IMR-90 (cell line): ENCODE results near the gene CHM. TPM values are rescaled to one million over a fixed set of nuclear protein-coding genes. Genes with fewer than 3 reads are reported as not detected.

Experiments used
- ATAC-seq: fragments of 200-7000 bp; cut with Tn5 transposase; 2 replicates; pipeline ENCODE4 v1.9.1; 2020; ENCODE audit warnings: low read depth, mild to moderate bottlenecking, moderate library complexity
- BruUV-seq: library from RNA; stranded (reverse); fragments of 400-500 nt; replicated peaks from 2 replicates; lab custom pipeline; 2021; lab: Mats Ljungman, UMichigan
- CTCF ChIA-PET: fragments of 300-600 bp; formaldehyde crosslinking; extraction: SDS; loops from one replicate; lab custom pipeline; 2021; ENCODE audit warnings: antibody characterized with exemption; lab: Yijun Ruan, JAX
- POLR2A ChIA-PET: fragments of 300-600 bp; sonication (Branson Sonifier 250); formaldehyde crosslinking; loops from one replicate; lab custom pipeline; 2022; ENCODE audit warnings: antibody characterized with exemption; ENCODE audit not compliant: unreplicated experiment; lab: Charles Lee
- DNase-seq: peaks from one replicate; pipeline ENCODE4 v3.0.0; 2013
- H2AFZ ChIP-seq: replicated peaks from 2 replicates; pipeline ENCODE3; 2013; ENCODE audit warnings: low read length, mild to moderate bottlenecking; ENCODE audit not compliant: poor library complexity
- H2AK5ac ChIP-seq: 2 replicates; pipeline ENCODE4 v1.6.1; 2013; ENCODE audit warnings: low read depth, low read length, inconsistent platforms
- H2AK9ac ChIP-seq: replicated peaks from 2 replicates; pipeline ENCODE3; 2013; ENCODE audit warnings: mild to moderate bottlenecking, low read depth, low read length, moderate library complexity; ENCODE audit not compliant: poor library complexity
- H2BK120ac ChIP-seq: 2 replicates; pipeline ENCODE4 v1.6.1; 2013; ENCODE audit warnings: low read depth, low read length, inconsistent platforms
- H2BK15ac ChIP-seq: 3 replicates; pipeline ENCODE4 v1.6.1; 2013; ENCODE audit warnings: low read depth, low read length, inconsistent platforms
- H2BK20ac ChIP-seq: 2 replicates; pipeline ENCODE4 v1.6.1; 2013; ENCODE audit warnings: low read depth, mild to moderate bottlenecking, inconsistent platforms, low read length, moderate library complexity
- H2BK5ac ChIP-seq: 2 replicates; pipeline ENCODE4 v1.6.1; 2013; ENCODE audit warnings: mild to moderate bottlenecking, low read depth, low read length, inconsistent platforms; ENCODE audit not compliant: poor library complexity, severe bottlenecking
- H3K14ac ChIP-seq: replicated peaks from 2 replicates; pipeline ENCODE4 v1.6.1; 2013; ENCODE audit warnings: low read depth, low read length, inconsistent platforms
- H3K18ac ChIP-seq: 2 replicates; pipeline ENCODE4 v1.6.1; 2013; ENCODE audit warnings: low read depth, low read length, control low read depth
- H3K23ac ChIP-seq: 2 replicates; pipeline ENCODE4 v1.6.1; 2013; ENCODE audit warnings: low read depth, low read length, inconsistent platforms
- H3K27ac ChIP-seq: 2 replicates; pipeline ENCODE4 v1.5.1; 2013; ENCODE audit warnings: mild to moderate bottlenecking, control low read depth, low read length; ENCODE audit not compliant: insufficient read depth
- H3K27me3 ChIP-seq: 2 replicates; pipeline ENCODE4 v1.6.1; 2013; ENCODE audit warnings: low read length; ENCODE audit not compliant: control insufficient read depth, insufficient read depth
- H3K36me3 ChIP-seq: 2 replicates; pipeline ENCODE4 v1.6.1; 2013; ENCODE audit warnings: low read length, mixed read lengths; ENCODE audit not compliant: control insufficient read depth, insufficient read depth
- H3K4ac ChIP-seq: 2 replicates; pipeline ENCODE4 v1.6.1; 2013; ENCODE audit warnings: low read depth, low read length, inconsistent platforms
- H3K4me1 ChIP-seq: 2 replicates; pipeline ENCODE4 v1.6.1; 2013; ENCODE audit warnings: low read length, mixed read lengths; ENCODE audit not compliant: control insufficient read depth, insufficient read depth
- H3K4me2 ChIP-seq: 2 replicates; pipeline ENCODE4 v1.6.1; 2013; ENCODE audit warnings: low read depth, mild to moderate bottlenecking, control low read depth, low read length, moderate library complexity
- H3K4me3 ChIP-seq: 2 replicates; pipeline ENCODE4 v1.5.1; 2013; ENCODE audit warnings: low read depth, mild to moderate bottlenecking, control low read depth, low read length, moderate library complexity; ENCODE audit not compliant: insufficient read depth
- H3K56ac ChIP-seq: 2 replicates; pipeline ENCODE4 v1.6.1; 2013; ENCODE audit warnings: low read length, inconsistent platforms; ENCODE audit not compliant: insufficient read depth; ENCODE audit errors: extremely low read depth
- H3K79me1 ChIP-seq, 2 experiments: 2 replicates each; pipeline ENCODE4 v1.6.1; 2013; ENCODE audit warnings: low read length in 2 of 2, inconsistent platforms in 1 of 2, low read depth in 1 of 2
- H3K9ac ChIP-seq: 2 replicates; pipeline ENCODE4 v1.6.1; 2013; ENCODE audit warnings: low read depth, low read length, control low read depth
- H3K9me1 ChIP-seq: 2 replicates; pipeline ENCODE4 v1.6.1; 2013; ENCODE audit warnings: low read length, inconsistent platforms; ENCODE audit not compliant: insufficient read depth
- H3K9me3 ChIP-seq: 2 replicates; pipeline ENCODE4 v1.6.1; 2013; ENCODE audit warnings: low read length; ENCODE audit not compliant: control insufficient read depth, insufficient read depth
- H4K20me1 ChIP-seq: 2 replicates; pipeline ENCODE4 v1.6.1; 2013; ENCODE audit warnings: low read length, inconsistent platforms; ENCODE audit not compliant: insufficient read depth
- H4K5ac ChIP-seq: 2 replicates; pipeline ENCODE4 v1.6.1; 2013; ENCODE audit warnings: mild to moderate bottlenecking, low read depth, low read length, control low read depth
- H4K8ac ChIP-seq, 2 experiments: 2 replicates each; pipeline ENCODE4 v1.6.1; 2013; ENCODE audit warnings: low read depth in 2 of 2, low read length in 2 of 2, control low read depth in 1 of 2, inconsistent platforms in 1 of 2
- H4K91ac ChIP-seq: 2 replicates; pipeline ENCODE4 v1.6.1; 2013; ENCODE audit warnings: low read depth, low read length, inconsistent platforms; ENCODE audit not compliant: insufficient read depth
- BHLHE40 ChIP-seq: fragments of 150-350 bp; IDR thresholded peaks from 2 replicates; pipeline ENCODE4 v1.6.1; 2016; ENCODE audit warnings: mild to moderate bottlenecking, low read depth, low read length
- CEBPB ChIP-seq: IDR thresholded peaks from 2 replicates; pipeline ENCODE4 v1.6.1; 2012; ENCODE audit warnings: low read depth, low read length, improper control_type of control experiment
- CHD1 ChIP-seq: IDR thresholded peaks from 2 replicates; pipeline ENCODE4 v1.6.1; 2012; ENCODE audit warnings: low read depth, low read length, improper control_type of control experiment
- CTCF ChIP-seq: conservative IDR thresholded peaks from 2 replicates; pipeline ENCODE4 v1.5.1; 2012; ENCODE audit warnings: mild to moderate bottlenecking, low read depth, low read length, improper control_type of control experiment
- ELK1 ChIP-seq: fragments of 150-350 bp; IDR thresholded peaks from 2 replicates; pipeline ENCODE4 v1.6.1; 2016; ENCODE audit warnings: low read depth, mild to moderate bottlenecking, low read length, moderate library complexity, borderline replicate concordance
- FOS ChIP-seq: fragments of 150-350 bp; IDR thresholded peaks from 2 replicates; pipeline ENCODE4 v1.6.1; 2016; ENCODE audit warnings: low read depth, low read length
- MAFK ChIP-seq: IDR thresholded peaks from 2 replicates; pipeline ENCODE4 v1.6.1; 2012; ENCODE audit warnings: low read depth, low read length, improper control_type of control experiment
- MAZ ChIP-seq: IDR thresholded peaks from 2 replicates; pipeline ENCODE4 v1.6.1; 2012; ENCODE audit warnings: low read depth, mild to moderate bottlenecking, low read length, improper control_type of control experiment, moderate library complexity, borderline replicate concordance
- MXI1 ChIP-seq: IDR thresholded peaks from 2 replicates; pipeline ENCODE4 v1.6.1; 2012; ENCODE audit warnings: low read depth, mild to moderate bottlenecking, low read length, moderate library complexity, borderline replicate concordance
- NFE2L2 ChIP-seq: fragments of 150-350 bp; IDR thresholded peaks from 2 replicates; pipeline ENCODE4 v1.6.1; 2016; ENCODE audit warnings: low read depth, mild to moderate bottlenecking, low read length
- POLR2A ChIP-seq: IDR thresholded peaks from 2 replicates; pipeline ENCODE4 v1.6.1; 2012; ENCODE audit warnings: mild to moderate bottlenecking, low read depth, low read length
- RAD21 ChIP-seq: IDR thresholded peaks from 2 replicates; pipeline ENCODE4 v1.6.1; 2012; ENCODE audit warnings: low read length, improper control_type of control experiment
- RCOR1 ChIP-seq: IDR thresholded peaks from 2 replicates; pipeline ENCODE4 v1.6.1; 2012; ENCODE audit warnings: mild to moderate bottlenecking, low read length, improper control_type of control experiment; ENCODE audit not compliant: insufficient replicate concordance
- RFX5 ChIP-seq: IDR thresholded peaks from 2 replicates; pipeline ENCODE4 v1.8.0; 2012; ENCODE audit warnings: low read depth, mild to moderate bottlenecking, low read length, moderate library complexity
- SMC3 ChIP-seq: fragments of 150-350 bp; IDR thresholded peaks from 2 replicates; pipeline ENCODE4 v1.6.1; 2016; ENCODE audit warnings: low read depth, mild to moderate bottlenecking, antibody characterized with exemption, low read length, moderate library complexity
- USF2 ChIP-seq: fragments of 150-350 bp; IDR thresholded peaks from 2 replicates; pipeline ENCODE4 v1.6.1; 2017; ENCODE audit warnings: mild to moderate bottlenecking, antibody characterized with exemption, low read length, low read depth
- WGBS, 2 experiments: methylation state at CpG; one replicate each; pipeline versions ENCODE4 v1.1.5 to v1.1.7; 2013; ENCODE audit warnings: missing lambda C conversion rate in 2 of 2; ENCODE audit not compliant: insufficient read length in 1 of 2; ENCODE audit errors: extremely low coverage in 2 of 2; 5-methylcytosine and 5-hydroxymethylcytosine counted together
- dilution Hi-C: fragments of 300-500 bp; cut with HindIII; formaldehyde crosslinking; loops from one replicate; pipeline ENCODE4 v1.14.3; 2018; ENCODE audit warnings: low sequenced_read_pairs; ENCODE audit not compliant: unreplicated experiment
- in situ Hi-C: fragments of 300-500 bp; cut with MboI; formaldehyde crosslinking; loops from 3 replicates; pipeline ENCODE4 v1.14.3; 2019; ENCODE audit warnings: low sequenced_read_pairs, inconsistent platforms, mixed read lengths
- intact Hi-C: fragments of 100-400 bp; cut with micrococcal nuclease; formaldehyde crosslinking; loops from 2 replicates; pipeline ENCODE4 v1.10.0; 2022
- polyA plus RNA-seq, 3 experiments: library from polyadenylated mRNA; depleted of rRNA; stranded (reverse); fragments of >200 nt; gene quantifications; 2 replicates each; pipeline ENCODE4 v1.2.3, GENCODE V29; 2012; ENCODE audit warnings: low replicate concordance in 1 of 3
- total RNA-seq: library from RNA; depleted of rRNA; stranded (reverse); fragments of >200 nt; gene quantifications from 2 replicates; pipeline ENCODE4 v1.2.3, GENCODE V29; 2012

Gene CHM
- total and polyA plus RNA-seq, 2 of the 4 experiments (the other 2 are of a cell fraction) = 11.9 to 21.7 TPM

GRCh38 chrX:85928606-85929005 is 118.8 kb downstream of the CHM start:
- H3K4me3 ChIP-seq = no peak overlapping the region
- no peak overlapping the region for H3K23ac ChIP-seq
- no peak overlapping the region for H3K4me2 ChIP-seq
- DNase-seq (no peak), ATAC-seq (no peak)
- H3K9me1 ChIP-seq = no peaks in the 10 kb centered on the region
- H4K91ac ChIP-seq = no peak overlapping the region
- H3K4ac ChIP-seq = no peak overlapping the region
- H3K36me3 ChIP-seq = no peaks in the 10 kb centered on the region
- no peak overlapping the region for H2BK20ac ChIP-seq
- H2BK120ac ChIP-seq = no peak overlapping the region
- intact Hi-C loops (no loop called here), in situ Hi-C loops (no loop called here), dilution Hi-C loops (no loop called here)
- H4K5ac ChIP-seq = no peak overlapping the region
- no peak overlapping the region for H2BK5ac ChIP-seq
- H2AK5ac ChIP-seq = no peak overlapping the region
- H2AFZ ChIP-seq = no peak overlapping the region
- no peak overlapping the region for H3K27ac ChIP-seq
- WGBS, 2 experiments = no CpG with 5 or more reads among the region's 1 CpG
- no peaks in the 10 kb centered on the region for H3K27me3 ChIP-seq
- no peaks in the 10 kb centered on the region for H3K4me1 ChIP-seq
- H2AK9ac ChIP-seq = no peak overlapping the region
- no peak overlapping the region for H3K18ac ChIP-seq
- H3K9ac ChIP-seq = no peak overlapping the region
- POLR2A ChIA-PET = no interaction called here
- H4K8ac ChIP-seq = no peak overlapping the region
- CTCF ChIA-PET = no interaction called here
- peaks cover 0 to 4% of the 10 kb centered on the region in 2 experiments; a peak in 1 of 4 replicates for H3K79me1 ChIP-seq
- no TSS peak for BruUV-seq
- no peak overlapping the region for H3K14ac ChIP-seq
- no peaks in the 10 kb centered on the region for H4K20me1 ChIP-seq
- no peak overlapping the region for H2BK15ac ChIP-seq
- H3K56ac ChIP-seq = no peak overlapping the region
- H3K9me3 ChIP-seq = no peaks in the 10 kb centered on the region
- no peak for TF ChIP-seq ELK1
- no peak for TF ChIP-seq NFE2L2
- TF ChIP-seq RAD21 = no peak
- TF ChIP-seq BHLHE40 = no peak
- TF ChIP-seq MAFK = no peak
- no peak for TF ChIP-seq SMC3
- no peak for TF ChIP-seq CHD1
- no peak for TF ChIP-seq CEBPB
- no peak for TF ChIP-seq RCOR1
- no peak for TF ChIP-seq MXI1
- no peak for TF ChIP-seq USF2
- TF ChIP-seq RFX5 = no peak
- no peak for TF ChIP-seq POLR2A
- no peak for TF ChIP-seq CTCF
- TF ChIP-seq FOS = no peak
- no peak for TF ChIP-seq MAZ
